ENCODE results near the gene ABHD17B. TPM values are rescaled to one million over a fixed set of nuclear protein-coding genes. Genes with fewer than 3 reads are reported as not detected.

The ABHD17B gene
- total RNA-seq, 3 donors from 2014 or later: 13.6 to 26.3 (median 23.3) TPM

DNA sequence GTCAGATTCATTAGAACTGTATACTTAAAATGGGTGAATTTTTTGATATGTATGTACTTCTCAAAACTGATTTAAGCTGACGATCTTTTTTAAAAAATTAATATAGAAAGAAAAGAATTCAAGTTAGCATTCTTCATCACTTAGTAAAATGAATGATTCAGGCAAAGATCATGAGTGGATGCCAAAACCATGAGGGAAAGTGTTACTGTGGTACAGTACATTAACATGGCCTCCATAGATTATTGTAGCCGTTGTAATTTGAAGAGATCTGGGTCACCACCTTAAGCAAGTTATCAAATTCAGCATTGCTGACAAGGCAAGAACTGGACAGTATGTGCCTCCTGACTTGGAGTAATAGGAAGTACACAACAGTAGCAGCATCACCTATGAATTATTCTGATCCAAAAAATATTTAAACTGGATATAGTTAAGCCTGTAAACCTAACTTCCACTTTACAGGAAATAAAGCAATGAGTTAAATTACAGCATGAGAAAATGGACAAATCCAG is 30.1 kb upstream of the ABHD17B start:
- intact Hi-C loops (cut with DNase I; ENCODE audit: low total_unique reads): no loop called here

DNA sequence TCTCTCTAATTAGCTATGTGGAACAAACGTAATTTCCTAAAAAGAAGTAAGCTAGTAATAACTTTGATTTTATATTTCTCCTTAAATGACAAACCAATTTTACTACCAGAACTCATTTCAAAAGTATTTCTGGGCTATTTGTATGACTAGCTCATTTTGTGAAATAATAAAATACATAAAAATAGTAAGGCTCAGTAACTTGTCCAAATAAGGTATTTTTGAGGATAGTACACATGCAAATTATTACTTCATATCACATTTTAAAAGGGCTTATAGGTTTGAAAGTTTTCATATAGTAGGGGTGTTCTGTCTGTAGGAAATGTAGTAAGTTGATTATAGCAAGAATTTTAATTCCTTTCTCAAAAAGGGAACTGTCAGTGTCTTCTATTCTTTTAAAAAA is 26.9 kb upstream of the ABHD17B start:
- Histone ChIP-seq H3K4me3 (no peak overlapping the region), H3K9me3 (no peaks in the 10 kb centered on the region), H3K4me1 (no peaks in the 10 kb centered on the region), H3K27me3 (no peaks in the 10 kb centered on the region), H3K27ac (no peak overlapping the region), H3K36me3 (no peaks in the 10 kb centered on the region)
- TF ChIP-seq, protein P1, sequence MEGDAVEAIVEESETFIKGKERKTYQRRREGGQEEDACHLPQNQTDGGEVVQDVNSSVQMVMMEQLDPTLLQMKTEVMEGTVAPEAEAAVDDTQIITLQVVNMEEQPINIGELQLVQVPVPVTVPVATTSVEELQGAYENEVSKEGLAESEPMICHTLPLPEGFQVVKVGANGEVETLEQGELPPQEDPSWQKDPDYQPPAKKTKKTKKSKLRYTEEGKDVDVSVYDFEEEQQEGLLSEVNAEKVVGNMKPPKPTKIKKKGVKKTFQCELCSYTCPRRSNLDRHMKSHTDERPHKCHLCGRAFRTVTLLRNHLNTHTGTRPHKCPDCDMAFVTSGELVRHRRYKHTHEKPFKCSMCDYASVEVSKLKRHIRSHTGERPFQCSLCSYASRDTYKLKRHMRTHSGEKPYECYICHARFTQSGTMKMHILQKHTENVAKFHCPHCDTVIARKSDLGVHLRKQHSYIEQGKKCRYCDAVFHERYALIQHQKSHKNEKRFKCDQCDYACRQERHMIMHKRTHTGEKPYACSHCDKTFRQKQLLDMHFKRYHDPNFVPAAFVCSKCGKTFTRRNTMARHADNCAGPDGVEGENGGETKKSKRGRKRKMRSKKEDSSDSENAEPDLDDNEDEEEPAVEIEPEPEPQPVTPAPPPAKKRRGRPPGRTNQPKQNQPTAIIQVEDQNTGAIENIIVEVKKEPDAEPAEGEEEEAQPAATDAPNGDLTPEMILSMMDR (IDR thresholded peaks at IDR 0.05): no peak
- TF ChIP-seq POLR2A (IDR thresholded peaks at IDR 0.05) (no peak), POLR2AphosphoS5 (IDR thresholded peaks at IDR 0.05) (no peak)
- intact Hi-C loops (cut with DNase I; ENCODE audit: low total_unique reads): no loop called here
- no peak for DNase-seq (ENCODE audit: low spot score in 2 of 2)

More for the DNA sequence above, 30.1 kb upstream of the ABHD17B start:
- no peak for DNase-seq (ENCODE audit: low spot score in 2 of 2)
- Histone ChIP-seq H3K27ac (no peak overlapping the region), H3K4me3 (no peak overlapping the region), H3K27me3 (no peaks in the 10 kb centered on the region), H3K9me3 (no peaks in the 10 kb centered on the region), H3K36me3 (no peaks in the 10 kb centered on the region), H3K4me1 (no peaks in the 10 kb centered on the region)
- TF ChIP-seq POLR2A (IDR thresholded peaks at IDR 0.05) (no peak), POLR2AphosphoS5 (IDR thresholded peaks at IDR 0.05) (no peak)
- TF ChIP-seq, protein P1 (IDR thresholded peaks at IDR 0.05): no peak

DNA sequence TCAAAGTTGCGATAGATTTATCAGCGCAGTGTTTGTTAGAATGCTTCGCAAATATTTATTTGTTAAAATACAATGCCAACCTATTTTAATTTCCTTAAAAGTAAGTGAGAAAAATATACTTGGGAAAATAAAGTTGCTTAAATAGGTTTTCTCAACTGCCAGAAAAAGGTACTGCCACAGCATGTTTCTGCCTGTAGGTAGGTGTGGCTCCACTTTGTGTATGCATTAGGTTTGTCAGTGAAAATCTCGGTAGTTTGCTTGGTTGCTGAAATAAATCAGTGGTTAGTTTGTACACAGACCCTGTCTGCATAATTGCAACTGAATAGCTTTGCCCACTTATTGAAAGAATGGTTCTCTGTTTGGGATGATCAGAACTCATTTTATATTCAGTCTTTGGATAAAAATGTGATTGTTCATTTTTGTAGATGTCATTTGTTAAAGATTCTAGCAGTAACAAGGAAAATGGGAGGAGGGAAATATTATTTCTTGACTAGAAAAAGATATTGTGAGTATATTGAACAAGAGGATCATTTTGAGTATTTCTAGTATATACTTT is 26.2 kb upstream of the ABHD17B start:
- no peak overlapping the region for H3K27ac ChIP-seq
- no peak for DNase-seq (ENCODE audit: low spot score in 2 of 2)

DNA sequence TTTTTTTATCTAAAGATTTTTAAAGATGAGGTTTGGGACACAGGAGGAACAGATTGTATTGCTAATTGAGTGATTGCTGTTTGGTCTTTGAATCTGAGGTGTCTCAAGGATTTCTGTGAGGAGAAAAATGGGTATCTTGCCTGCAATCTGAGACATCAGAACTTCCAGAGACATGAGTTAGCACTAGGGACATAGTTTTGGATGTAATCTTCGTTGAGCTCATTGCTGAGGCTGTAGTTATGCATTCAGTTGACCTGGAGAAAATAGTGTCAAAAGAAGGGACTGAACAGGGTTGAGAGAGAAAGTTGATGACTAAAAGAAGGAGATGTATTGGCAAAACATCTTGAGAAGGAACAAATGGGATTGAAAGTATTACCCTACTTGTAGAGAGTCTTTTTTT is 25.1 kb upstream of the ABHD17B start:
- no peak for DNase-seq (ENCODE audit: low spot score in 2 of 2)
- no peaks in the 10 kb centered on the region for H3K9me3 ChIP-seq
- TF ChIP-seq, protein P1 (IDR thresholded peaks at IDR 0.05): no peak
- TF ChIP-seq POLR2AphosphoS5 (IDR thresholded peaks at IDR 0.05): no peak
- TF ChIP-seq POLR2A (IDR thresholded peaks at IDR 0.05): no peak
- no peak overlapping the region for H3K27ac ChIP-seq
- no peaks in the 10 kb centered on the region for H3K27me3 ChIP-seq
- H3K4me1 ChIP-seq: no peaks in the 10 kb centered on the region
- intact Hi-C loops (cut with DNase I; ENCODE audit: low total_unique reads): no loop called here
- no peaks in the 10 kb centered on the region for H3K36me3 ChIP-seq
- no peak overlapping the region for H3K4me3 ChIP-seq

More for the DNA sequence above, 26.2 kb upstream of the ABHD17B start:
- no peaks in the 10 kb centered on the region for H3K36me3 ChIP-seq
- H3K4me3 ChIP-seq: no peak overlapping the region
- intact Hi-C loops (cut with DNase I; ENCODE audit: low total_unique reads): no loop called here
- H3K4me1 ChIP-seq: no peaks in the 10 kb centered on the region
- no peaks in the 10 kb centered on the region for H3K27me3 ChIP-seq
- TF ChIP-seq, protein P1 (IDR thresholded peaks at IDR 0.05): no peak
- TF ChIP-seq POLR2AphosphoS5 (IDR thresholded peaks at IDR 0.05): no peak
- no peak for TF ChIP-seq POLR2A (IDR thresholded peaks at IDR 0.05)
- H3K9me3 ChIP-seq: no peaks in the 10 kb centered on the region

DNA sequence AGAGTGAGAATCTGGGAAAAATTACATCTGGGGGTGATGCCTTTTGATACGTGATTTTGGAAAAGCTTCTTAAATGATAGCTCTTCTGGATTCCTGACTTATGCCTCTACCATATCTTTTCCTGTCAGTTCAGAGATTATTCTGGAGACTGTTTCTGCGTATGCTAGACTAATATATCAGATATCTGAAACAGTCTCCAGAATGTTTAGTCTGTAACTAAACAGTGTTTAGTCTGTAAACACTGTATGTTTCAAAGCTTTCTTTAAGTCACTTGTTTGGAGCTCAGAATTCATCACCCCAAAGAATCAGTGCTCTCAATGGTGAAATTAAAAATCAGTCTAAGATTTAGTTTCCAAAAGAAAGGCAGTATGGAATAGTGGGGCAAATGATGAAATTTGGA is 20.2 kb upstream of the ABHD17B start:
- Histone ChIP-seq H3K36me3 (no peaks in the 10 kb centered on the region), H3K4me1 (no peaks in the 10 kb centered on the region), H3K4me3 (no peak overlapping the region), H3K9me3 (no peaks in the 10 kb centered on the region), H3K27me3 (no peaks in the 10 kb centered on the region), H3K27ac (no peak overlapping the region)
- intact Hi-C loops (cut with DNase I; ENCODE audit: low total_unique reads): no loop called here
- DNase-seq (ENCODE audit: low spot score in 2 of 2): no peak
- TF ChIP-seq POLR2AphosphoS5 (IDR thresholded peaks at IDR 0.05) (no peak), POLR2A (IDR thresholded peaks at IDR 0.05) (no peak)
- TF ChIP-seq, protein P1 (IDR thresholded peaks at IDR 0.05): no peak

Measured in breast epithelium (tissue), 4 donors.